GM15510 (cell line): Measurements from ENCODE around the gene SLC7A4.

Source experiments
- POLR2A ChIP-seq: IDR thresholded peaks from 3 replicates; pipeline ENCODE4 v1.6.1; 2011; ENCODE audit warnings: borderline replicate concordance; ENCODE audit not compliant: insufficient read length; ENCODE audit errors: extremely low read depth

Gene SLC7A4

GRCh38 chr22:21028277-21029251, 3.8 kb downstream of the SLC7A4 start:
- TF ChIP-seq POLR2A: no peak

DNA sequence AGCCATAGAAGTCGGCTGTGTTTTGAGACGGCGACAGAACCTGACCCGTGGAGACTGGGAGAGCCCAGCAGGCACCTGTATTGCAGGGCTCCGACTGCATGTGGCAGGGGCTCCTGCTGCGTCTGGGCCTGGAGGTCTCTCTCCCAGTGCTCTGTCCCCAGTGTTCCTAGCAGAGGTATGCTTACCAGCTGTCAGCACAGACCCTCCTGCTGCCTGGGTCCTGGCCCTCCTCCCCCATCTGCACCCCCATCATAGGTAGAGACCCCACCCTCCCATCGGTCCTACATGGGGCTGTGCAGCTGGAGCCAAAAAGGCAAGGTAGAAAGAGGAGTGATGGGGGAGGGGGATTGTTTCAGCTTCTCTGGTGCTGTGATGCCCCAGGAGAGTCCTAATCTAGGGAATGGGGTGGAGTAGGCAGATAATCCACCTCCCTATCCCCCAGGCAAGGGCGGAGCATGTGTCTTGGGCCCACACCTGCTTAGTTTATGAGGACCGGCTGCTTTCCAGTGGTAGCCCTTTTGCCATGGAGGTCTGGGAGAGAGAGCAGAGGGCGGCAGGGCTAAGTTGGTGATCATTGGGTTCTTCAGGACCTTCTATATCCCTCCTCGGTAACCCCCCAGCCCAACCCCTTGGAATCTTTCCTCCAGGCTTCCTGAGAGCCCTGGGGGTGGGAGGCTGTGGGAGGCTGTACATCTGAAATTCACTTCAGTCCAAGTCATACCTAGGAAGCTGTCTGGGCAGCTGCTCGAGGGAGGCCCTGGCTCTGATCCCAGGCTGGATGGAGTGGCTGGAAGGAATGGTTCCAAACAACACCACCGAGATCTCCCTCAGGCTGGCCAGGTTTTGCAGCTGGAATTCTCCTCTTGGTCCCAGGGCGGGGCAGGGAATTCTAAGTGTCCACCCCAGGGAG, 5.3 kb downstream of the SLC7A4 start:
- TF ChIP-seq POLR2A: no peak

DNA sequence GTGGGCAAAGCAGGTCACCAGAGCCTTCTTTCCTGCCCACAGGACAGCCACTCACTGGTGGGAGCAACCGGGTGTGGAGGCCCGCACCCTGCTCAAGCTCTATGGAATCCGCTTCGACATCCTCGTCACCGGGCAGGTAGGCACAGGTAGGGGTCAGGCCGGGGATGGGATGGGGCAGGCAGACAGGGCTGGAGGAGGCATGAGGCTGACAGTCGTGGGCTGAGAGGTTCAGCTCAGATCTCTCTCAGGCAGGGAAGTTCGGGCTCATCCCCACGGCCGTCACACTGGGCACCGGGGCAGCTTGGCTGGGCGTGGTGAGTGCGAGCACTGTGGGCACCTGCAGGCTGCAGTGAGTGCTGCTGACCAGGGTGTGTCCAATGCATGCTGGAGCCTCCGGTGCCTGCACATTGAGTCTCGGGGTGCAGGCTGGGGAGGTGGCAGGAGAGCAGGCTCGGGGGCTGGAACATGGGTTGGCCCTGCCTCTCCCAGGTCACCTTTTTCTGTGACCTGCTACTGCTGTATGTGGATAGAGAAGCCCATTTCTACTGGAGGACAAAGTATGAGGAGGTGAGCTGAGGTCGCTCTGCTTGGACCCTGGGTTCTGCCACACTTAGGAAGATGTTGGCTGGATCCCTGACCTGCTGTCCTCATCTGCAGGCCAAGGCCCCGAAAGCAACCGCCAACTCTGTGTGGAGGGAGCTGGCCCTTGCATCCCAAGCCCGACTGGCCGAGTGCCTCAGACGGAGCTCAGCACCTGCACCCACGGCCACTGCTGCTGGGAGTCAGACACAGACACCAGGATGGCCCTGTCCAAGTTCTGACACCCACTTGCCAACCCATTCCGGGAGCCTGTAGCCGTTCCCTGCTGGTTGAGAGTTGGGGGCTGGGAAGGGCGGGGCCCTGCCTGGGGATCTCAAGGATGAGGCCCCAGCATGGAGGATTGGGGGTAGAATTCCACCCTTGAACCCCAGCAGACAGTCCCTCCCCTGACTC, 6.3 kb downstream of the SLC7A4 start:
- TF ChIP-seq POLR2A: no peak

GRCh38 chr22:21025266-21025665, 7.1 kb downstream of the SLC7A4 start:
- TF ChIP-seq POLR2A: no peak

- TF ChIP-seq POLR2A: no peak
Measured at GRCh38 chr22:21022955-21023614, 9.3 kb downstream of the SLC7A4 start.

GRCh38 chr22:21022507-21022906, 9.9 kb downstream of the SLC7A4 start:
- no peak for TF ChIP-seq POLR2A

GRCh38 chr22:21020802-21021429, 11.4 kb downstream of the SLC7A4 start:
- TF ChIP-seq POLR2A: no peak

DNA sequence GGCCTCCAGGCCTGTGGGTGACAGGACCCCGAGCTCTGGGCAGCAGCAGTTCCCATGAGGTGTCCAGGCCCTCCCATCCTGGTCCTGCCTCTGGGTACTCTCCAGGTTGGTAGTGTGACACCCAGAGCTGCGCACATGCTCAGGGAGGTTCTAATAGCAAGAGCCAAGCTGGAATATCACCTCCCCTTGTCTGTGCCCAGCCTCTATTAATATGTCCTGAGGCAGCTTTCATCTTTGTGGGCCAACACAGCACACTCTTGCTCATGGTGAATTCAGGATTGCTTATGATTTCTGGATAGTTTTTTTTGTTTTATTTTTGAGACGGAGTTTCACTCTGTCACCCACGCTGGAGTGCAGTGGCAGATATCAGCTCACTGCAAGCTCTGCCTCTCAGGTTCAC, 14.0 kb downstream of the SLC7A4 start:
- TF ChIP-seq POLR2A: no peak

DNA sequence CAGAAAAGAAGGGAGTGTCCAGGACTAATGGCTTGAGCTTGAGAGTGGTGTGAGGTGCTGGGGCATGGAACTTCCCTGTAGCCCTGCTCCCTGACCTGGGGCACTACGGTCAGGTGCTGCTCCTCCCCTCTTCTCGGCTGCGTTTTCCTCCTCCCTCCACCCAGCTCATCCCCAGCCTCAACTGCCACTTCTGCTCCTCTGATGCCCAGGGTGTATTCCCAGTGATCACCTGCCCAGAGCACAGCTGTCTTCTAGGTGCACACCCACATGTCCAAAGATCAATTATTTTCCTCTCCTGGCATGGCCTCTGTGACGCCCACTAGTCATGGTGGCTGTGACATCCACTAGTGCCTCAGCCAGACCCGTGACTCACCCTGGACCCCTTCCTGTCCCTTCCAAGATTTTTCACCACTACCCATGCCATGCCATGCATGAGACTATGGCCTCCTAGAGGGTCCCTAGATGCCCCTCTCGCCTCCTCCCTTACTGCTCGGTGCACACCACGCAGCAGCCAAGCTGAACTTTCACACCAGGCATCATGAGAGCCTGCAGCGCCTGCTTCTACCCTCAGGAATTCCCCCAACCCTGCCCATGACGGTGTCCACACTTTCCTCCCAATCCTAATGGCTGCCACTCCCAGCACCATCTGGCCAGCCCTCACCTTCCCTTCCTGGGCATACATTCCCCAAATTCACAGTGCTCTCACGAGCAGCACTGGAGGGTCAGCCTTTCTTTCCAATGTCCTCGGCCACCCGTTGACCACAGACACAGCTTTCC, 15.5 kb downstream of the SLC7A4 start:
- TF ChIP-seq POLR2A: no peak

DNA sequence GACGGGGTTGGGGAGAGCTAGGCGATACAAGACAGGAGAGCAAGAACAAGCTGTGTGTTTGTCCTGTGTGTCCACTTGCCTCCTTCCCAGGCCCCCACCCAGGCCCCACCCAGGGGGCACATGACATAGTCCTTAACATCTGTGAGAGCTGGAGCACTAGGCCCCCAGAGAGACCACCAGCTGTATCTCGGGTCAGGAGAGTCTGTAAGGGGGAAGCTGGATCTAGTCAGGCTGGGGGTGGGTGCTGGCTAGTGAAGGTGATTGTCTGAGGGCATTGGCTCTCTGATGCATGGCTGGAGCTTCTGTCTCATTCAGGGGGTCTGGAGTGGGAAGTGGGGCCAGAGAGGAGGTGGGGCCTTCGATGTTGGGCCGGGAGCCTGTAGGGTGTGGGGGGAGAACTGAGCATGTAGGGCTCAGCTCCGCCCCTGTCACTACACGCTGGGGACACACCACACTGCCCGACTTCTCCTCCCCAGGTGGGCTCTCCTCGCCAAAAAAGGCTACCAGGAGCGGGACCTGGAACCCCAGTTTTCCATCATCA, 16.8 kb downstream of the SLC7A4 start:
- TF ChIP-seq POLR2A: no peak

GRCh38 chr22:21014726-21015465, 17.5 kb downstream of the SLC7A4 start, which contains the start of gene P2RX6:
Gene P2RX6 (plus strand): TSS chr22:21015165. CDS start chr22:21015175, 10 bp downstream.
- TF ChIP-seq POLR2A: no peak
